T-helper 9 cell (primary cell): Measurements from ENCODE around the gene SNRNP70.
"Not testable (repeated sequence)": the region's sequence is repeated elsewhere in the genome, so short reads cannot be mapped to it uniquely, and the experiment has no call there.

Experiments used
- DNase-seq: peaks from one replicate; pipeline ENCODE4 v3.0.0-alpha.2; 2020

Gene SNRNP70

GRCh38 chr19:49064768-49065611, 20.3 kb upstream of the SNRNP70 start, which contains the start of gene NTF4:
TSS of gene NTF4 (minus strand) at chr19:49064818. CDS start at chr19:49061997, 2,821 bp downstream.
- no peak for DNase-seq

DNA sequence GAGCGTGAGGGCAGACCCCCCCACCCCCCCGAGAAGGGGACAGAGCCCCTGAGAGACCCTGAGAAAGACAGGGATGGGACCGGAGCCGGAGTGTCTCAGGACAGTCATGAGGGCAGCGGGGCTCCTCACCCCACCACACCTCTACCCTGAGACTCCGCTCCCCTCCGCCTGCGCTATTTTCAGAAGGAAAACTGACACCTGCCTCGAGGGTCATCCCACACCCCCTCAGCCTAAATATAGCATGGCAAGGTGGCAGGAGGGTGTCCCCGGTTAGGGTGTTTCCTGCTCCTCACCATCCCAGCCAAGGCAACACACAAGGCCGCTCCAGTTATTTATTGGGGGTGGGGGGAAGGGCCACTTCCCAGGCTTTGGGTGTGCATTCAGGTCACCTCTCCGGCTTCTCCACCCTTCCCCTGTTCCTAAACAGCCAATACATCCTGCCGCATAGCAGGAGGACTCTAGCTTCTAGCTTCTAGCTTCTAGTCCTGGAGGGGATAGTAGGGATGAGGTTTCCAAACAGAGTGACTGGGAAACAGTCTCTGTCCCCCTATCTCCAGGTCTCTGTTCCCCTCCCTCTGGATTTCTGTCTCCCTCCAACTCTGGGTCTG, 19.2 kb upstream of the SNRNP70 start:
- no peak for DNase-seq

GRCh38 chr19:49067554-49067953, 17.7 kb upstream of the SNRNP70 start:
- no peak for DNase-seq

- no peak for DNase-seq
These were observed 16.2 kb upstream of the SNRNP70 start for GRCh38 chr19:49069026-49069425.

- DNase-seq, result no peak
These were observed 14.8 kb upstream of the SNRNP70 start for GRCh38 chr19:49070416-49070815.

DNA sequence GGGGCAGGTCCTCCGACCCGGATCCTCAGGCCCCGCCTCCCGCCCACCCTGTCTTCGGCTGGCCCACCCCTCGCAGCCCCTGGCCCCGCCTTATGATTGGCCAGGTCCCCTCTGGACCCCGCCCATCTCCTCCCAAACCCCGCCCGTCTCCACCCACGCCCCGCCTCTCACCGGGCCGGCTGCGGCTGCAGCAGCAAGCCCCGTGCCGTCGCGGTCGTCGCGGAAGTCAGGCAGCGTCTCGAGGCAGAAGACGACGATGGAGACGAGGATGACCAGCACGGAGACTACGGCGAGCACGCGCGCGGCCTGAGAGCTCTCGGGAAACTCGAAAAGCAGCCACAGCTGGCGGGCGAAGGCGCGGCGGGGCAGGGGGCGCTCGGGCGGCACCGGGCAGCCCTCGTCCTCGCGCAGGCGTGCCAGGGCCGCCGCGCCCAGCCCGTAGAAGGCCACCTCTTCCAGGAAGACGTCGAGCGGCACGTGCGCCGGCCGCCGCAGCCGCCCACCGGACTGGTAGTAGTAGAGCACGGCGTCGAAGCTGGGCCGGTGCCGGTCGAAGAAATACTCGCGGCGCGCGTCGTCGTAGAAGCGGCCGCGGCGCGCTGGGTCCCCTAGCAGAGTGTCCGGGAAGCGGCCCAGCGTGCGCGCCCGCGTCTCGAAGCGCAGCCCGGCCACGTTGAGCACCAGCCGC, 13.2 kb upstream of the SNRNP70 start:
- DNase-seq, result no peak

DNA sequence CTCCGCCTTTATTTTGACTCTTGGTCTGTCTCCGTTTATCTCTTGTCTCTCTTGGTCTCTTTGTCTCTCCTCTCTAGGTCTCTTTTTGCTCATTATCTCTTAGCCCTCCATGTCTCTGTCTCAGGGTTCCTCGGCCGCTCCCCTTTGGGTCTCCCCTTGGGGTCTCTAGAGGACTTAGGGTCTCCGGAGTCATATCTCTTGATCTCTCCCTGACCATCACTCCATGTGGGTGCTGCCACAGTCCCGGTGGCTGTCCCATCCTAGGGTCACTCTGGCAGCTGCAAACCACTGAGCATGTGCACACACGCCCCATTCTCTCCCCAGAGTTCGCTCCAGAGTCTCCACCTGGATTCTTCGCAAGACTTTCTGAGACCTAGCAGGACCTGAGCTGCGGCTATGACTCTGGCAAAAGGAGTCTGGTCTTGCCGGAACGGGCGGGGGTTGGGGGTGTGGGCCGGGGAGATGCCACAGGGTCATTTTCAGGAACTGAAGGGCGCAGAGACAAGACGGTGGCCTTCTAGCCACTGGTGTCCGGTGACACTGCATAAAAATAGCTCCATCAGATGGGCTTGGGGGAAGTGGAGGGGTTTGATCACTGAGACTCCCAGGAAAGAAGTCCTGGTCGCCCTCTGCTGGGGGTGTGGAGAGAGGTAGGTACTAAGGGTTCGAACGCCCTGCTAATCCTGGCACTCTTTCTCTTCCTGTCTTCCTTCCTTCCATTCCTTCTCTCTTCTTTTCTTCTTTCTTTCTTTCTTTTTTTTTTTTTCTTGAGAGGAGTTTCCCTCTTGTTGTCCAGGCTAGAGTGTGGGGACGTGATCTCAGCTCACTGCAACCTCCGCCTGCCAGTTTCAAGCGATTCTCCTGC, 11.5 kb upstream of the SNRNP70 start:
- DNase-seq, result no peak

GRCh38 chr19:49074869-49075268, 10.4 kb upstream of the SNRNP70 start:
- not testable (repeated sequence) for DNase-seq

- no peak for DNase-seq
These were observed 4.9 kb upstream of the SNRNP70 start for GRCh38 chr19:49080392-49080791.

DNA sequence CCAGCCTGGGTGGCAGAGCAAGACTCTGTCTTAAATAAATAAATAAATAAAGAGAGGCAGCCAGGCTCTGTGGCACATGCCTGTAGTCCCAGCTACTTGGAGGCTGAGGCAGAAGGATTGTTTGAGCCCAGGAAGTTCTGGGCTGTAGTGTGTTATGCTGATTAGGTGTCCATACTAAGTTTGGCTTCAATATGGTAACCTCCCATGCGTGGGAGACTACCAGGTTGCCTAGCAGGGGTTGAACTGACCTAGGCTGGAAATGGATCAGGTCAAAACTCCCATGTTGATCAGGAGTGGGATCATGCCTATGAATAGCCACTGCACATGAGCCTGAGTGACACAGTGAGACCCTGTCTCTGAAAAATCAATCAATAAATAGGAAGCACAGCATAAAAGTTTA, 4.0 kb upstream of the SNRNP70 start:
- DNase-seq, result no peak

GRCh38 chr19:49084206-49085019, 838 bp upstream of the SNRNP70 start:
- no peak for DNase-seq

GRCh38 chr19:49085868-49086232, 599 bp downstream of the SNRNP70 start:
- DNase-seq, result no peak

GRCh38 chr19:49086296-49086695, 1.0 kb downstream of the SNRNP70 start:
- no peak for DNase-seq

DNA sequence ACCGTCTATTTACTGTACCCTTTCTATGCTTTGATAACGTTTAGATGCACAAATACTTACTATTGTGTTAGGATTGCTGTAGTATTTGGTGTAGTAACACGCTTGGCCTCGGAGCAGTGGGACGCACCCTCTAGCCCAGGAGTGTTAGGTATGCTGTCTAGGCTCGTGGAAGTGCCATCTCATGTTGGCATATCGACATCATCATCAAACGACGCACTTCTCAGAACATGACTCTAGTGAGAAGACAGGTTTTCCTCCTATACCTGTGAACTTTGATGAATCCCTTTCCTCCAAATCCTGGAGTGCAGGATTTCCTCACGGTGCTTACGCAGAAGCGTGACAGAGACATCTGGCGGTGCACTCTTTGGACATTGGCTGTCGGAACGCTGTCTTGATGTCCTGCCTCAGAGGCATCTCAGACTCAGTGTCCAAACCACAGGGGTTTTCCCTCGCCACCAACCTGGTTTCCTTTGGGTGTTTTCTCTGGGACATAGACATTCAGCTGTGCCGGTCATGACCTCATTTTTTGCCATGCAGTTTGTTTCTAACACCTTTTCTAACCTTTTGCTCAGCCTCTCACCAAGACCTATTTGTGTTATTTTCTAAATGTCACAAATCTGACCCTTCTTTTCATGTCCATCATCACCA, 6.3 kb downstream of the SNRNP70 start:
- no peak for DNase-seq

DNA sequence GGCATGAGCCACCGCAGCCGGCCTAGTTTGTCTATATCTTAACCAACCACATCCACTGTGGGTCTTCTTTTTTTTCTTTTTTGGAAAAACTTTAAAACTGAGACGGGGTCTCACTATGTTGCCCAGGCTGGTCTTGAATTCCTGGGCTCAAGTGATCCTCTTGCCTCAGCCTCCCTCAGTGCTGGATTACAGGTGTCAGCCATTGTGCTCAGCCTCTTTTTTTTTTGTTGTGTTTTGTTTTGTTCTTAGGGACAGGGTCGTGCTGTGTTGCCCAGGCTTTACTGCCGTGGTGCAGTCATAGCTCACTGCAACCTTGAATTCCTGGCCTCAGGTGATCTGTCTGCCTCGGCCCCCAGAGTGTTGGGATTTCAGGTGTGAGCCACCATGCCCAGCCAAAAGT, 7.4 kb downstream of the SNRNP70 start:
- DNase-seq, result no peak

DNA sequence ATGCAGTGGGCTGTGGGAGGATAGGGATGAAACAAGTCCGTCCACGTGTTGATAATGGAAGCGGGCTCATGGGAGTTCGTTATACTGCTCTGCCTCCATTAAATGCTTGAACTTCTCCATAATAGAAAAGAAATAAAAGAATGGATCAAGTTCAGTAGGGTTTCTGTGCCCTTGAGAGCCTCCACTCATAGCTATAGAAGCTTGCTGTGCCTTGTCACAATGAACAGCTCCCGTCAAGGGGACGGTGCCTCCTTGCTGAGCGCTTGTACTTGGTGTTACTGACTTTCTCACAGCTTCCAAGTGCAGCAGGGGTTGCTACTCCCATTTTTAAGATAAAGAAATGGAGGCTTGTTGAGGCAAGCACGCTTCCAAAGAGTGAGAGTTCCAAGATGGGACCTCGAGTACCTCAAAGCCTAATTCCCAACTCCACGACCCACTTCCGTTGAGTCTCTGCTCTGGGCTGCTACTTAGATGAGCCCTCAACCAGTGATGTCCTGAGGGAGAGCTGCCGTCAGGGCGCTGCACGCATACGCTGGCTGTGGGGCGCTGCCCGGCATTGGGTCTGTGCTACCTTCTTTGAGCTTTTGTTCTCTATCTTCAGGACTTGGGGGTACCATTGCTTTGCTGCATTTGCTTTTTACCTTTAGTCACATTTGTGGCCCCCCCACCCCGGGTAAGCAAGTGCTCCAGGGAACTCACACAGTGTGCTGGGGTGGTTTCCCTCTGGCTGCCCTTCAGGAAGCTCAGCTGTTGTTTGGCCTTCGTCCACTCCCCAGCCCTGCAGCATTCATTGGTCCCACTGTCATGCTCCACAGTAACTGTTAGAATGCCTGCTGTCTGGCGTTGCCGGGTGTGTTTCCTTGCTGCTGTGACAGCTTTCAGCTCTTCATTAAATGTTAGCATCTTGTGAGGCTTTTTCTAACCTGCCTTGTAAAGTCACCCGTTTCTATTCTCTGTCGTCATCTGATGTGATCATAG, 9.5 kb downstream of the SNRNP70 start:
- DNase-seq, result no peak

DNA sequence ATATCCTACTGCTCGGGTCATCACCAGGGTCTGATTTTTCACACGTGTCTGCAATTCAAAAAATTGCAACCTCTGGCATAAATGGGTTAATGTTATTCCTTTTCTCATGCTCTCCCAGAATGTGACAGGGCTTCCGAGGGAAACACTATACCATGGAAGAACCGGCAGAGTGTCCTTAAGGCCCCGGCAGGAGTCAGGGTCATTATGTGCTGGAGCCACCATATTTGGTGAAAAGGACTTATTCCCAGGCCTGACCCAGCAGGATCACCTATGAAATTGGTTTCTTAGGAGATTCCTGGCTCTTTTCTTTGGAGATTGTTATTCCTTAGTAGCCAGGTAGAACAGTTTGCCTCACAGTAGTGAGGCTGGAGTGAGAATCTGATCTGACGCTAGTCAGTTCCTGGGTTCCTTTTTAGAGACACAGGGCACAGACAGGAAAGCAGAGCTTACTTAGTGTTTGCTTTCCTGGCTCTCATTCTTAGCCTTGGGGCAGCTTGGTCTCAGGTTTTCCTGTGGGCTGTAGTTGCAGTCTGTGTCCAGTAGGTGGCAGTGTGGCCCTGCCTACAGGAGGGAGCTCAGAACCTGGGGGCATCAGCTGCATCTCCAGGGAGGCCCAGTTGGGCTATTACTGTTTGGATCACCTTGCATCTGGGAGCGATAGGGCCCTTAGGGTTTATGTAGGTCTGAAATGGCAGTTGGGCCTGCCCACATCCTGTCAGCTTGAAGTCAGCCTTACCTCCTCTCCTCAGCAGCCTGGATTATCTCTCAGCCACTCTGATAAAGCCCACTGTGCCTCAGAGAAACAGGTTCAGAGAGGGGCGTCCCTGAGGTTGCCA, 12.4 kb downstream of the SNRNP70 start:
- DNase-seq, result peak; percentile 57

DNA sequence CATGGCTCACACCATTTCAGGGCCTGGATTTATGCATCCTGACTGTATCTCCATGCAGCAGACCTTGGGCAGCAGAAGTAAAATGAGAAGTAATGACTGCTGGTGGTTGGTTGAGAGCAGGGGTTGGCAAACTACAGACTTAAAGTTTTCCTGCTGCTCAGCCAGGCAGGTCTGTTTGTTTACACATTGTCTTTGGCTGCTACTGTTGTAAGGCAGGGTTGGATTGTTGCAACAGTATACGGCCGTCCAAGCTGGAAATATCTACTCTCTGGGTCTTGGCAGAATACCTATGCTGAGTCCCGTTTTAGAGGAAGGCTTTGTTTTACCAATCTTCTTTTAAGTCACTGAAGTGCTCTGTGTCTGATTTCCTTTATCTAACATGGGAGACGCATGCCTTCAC, 13.5 kb downstream of the SNRNP70 start:
- no peak for DNase-seq

DNA sequence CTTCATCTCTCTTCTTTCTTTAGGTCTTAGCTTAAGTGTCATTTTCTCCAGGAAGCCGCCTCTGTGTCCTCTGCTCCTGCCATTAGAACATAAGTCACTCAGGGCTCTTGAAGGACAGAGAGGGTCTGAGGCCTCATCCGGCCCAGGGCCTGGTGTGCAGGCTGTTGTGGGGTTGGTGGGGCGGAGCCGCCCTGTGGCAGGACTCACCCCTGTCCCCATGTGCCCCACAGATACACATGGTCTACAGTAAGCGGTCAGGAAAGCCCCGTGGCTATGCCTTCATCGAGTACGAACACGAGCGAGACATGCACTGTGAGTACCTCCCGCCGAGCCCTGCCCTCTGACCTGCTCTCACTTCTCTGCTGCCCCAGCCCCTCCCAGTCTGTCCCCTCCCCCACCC, 15.9 kb downstream of the SNRNP70 start:
- DNase-seq, result no peak
